B cell (primary cell): ENCODE measurements around the gene SC5D.

Experiments
- CTCF ChIP-seq: fragments of 200-600 bp; IDR thresholded peaks from one replicate; pipeline ENCODE4 v1.8.0; 2022; ENCODE audit warnings: antibody characterized with exemption, mild to moderate bottlenecking
- EZH2 ChIP-seq: IDR thresholded peaks from 2 replicates; pipeline ENCODE4 v1.6.1; 2012; ENCODE audit warnings: borderline replicate concordance, low read depth, mild to moderate bottlenecking, moderate library complexity, low read length; ENCODE audit not compliant: insufficient read depth, poor library complexity, severe bottlenecking

GRCh38 chr11:121330614-121331435 is 38.3 kb downstream of the SC5D start:
- TF ChIP-seq EZH2 (no peak), CTCF (no peak)
